ENCODE data around the gene ADGRL3.

GRCh38 chr4:61199873-61200186, 296 bp upstream of the ADGRL3 start:
- TF ChIP-seq POLR2A (IDR thresholded peaks at IDR 0.05) (no peak), CTCF (IDR thresholded peaks at IDR 0.05) (no peak)
